ENCODE results near the gene IRX6.

The IRX6 gene

DNA sequence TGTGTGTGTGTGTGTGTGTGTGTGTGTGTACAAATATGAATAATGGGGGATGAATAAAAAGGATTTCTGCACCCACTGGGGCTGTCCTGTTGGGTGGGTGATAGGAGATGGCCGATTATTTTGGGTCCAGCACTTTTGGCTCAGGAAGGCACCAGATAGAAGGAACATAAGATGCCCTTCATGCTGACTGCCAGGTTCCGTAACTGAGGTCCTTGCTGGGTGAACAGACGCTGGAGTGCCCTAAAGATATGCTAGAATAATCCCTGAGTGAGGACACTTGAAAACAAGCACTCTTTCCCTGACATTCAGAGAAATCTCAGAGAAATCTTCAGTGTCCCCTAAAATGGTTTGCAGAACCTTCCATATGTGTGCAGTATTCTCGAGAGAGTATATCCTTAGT lies 17.7 kb downstream of the IRX6 start:
- no peak for FAIRE-seq
- TF ChIP-seq POLR2AphosphoS5 (IDR thresholded peaks at IDR 0.05; ENCODE audit: low read depth, low read length) (no peak), TAF1 (IDR thresholded peaks at IDR 0.05; ENCODE audit: borderline replicate concordance, low read depth, low read length) (no peak), POLR2A (IDR thresholded peaks at IDR 0.05; ENCODE audit: low read depth, low read length) (no peak)

DNA sequence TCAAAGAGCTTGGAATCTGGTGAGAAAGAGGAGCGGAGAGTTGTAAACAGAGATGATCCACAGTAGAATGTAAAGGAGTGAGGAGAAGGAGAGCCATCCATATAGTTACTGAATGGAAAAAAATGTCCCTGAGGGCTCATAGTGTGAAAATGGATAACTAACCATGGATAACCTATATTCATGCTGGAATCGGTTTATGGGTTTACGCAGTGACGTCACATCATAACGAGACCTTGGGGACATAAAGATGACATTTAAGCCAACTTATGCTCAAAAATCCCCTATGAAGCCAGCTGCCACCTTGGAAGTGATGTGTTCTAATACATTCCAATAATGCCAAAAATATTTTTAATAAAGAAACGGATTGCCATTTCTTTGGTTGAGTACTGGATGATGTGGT lies 22.5 kb downstream of the IRX6 start:
- no peak for DNase-seq (ENCODE audit: insufficient read length)
- TF ChIP-seq POLR2A (IDR thresholded peaks at IDR 0.05; ENCODE audit: low read depth, low read length) (no peak), POLR2AphosphoS5 (IDR thresholded peaks at IDR 0.05; ENCODE audit: low read depth, low read length) (no peak), TAF1 (IDR thresholded peaks at IDR 0.05; ENCODE audit: borderline replicate concordance, low read depth, low read length) (no peak)
- FAIRE-seq: no peak

More for the DNA sequence above, 17.7 kb downstream of the IRX6 start:
- DNase-seq (ENCODE audit: insufficient read length): no peak

DNA sequence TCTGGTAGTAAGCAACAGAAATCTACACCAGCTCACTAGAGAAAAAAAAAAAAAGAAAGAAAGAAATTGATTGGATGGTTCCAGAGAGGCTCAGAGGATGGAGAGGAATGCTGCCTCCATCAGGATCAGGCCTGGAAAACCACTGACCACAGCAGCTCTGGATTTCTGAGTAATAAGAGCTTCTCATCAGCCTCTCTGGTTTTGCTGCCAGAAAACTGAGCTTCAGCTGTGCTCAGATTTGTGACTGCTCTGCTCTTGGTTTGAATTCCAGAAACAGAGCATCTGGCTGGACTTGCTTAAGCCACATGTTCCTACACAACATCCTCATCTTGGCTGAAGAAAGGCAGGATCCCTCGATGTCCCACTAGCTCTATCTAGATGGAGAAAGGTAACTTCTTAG lies 25.9 kb downstream of the IRX6 start:
- DNase-seq (ENCODE audit: insufficient read length): no peak
- no peak for FAIRE-seq
- TF ChIP-seq POLR2A (IDR thresholded peaks at IDR 0.05; ENCODE audit: low read depth, low read length): no peak
- no peak for TF ChIP-seq POLR2AphosphoS5 (IDR thresholded peaks at IDR 0.05; ENCODE audit: low read depth, low read length)
- TF ChIP-seq TAF1 (IDR thresholded peaks at IDR 0.05; ENCODE audit: borderline replicate concordance, low read depth, low read length): no peak

DNA sequence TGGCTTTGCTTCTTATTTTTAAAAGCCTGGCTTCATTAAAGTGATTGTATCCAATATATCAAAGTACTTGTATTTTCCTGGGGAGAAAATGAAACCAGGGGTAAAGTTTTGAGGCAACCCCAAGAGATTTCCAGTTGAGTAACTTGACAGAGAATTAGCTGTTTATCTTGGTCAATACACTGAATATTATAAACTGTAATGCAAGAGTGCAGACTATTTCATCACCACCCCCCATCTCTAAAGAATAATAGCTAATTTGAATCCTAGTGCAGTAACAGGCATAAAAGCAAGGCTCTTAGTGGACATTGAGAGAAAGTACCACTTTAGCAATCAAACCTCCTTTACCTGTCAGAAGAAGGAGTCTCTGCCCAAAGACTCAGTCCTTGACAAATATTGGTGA lies 27.0 kb downstream of the IRX6 start:
- TF ChIP-seq POLR2AphosphoS5 (IDR thresholded peaks at IDR 0.05; ENCODE audit: low read depth, low read length): no peak
- no peak for TF ChIP-seq POLR2A (IDR thresholded peaks at IDR 0.05; ENCODE audit: low read depth, low read length)
- no peak for TF ChIP-seq TAF1 (IDR thresholded peaks at IDR 0.05; ENCODE audit: borderline replicate concordance, low read depth, low read length)
- no peak for FAIRE-seq
- DNase-seq (ENCODE audit: insufficient read length): no peak

DNA sequence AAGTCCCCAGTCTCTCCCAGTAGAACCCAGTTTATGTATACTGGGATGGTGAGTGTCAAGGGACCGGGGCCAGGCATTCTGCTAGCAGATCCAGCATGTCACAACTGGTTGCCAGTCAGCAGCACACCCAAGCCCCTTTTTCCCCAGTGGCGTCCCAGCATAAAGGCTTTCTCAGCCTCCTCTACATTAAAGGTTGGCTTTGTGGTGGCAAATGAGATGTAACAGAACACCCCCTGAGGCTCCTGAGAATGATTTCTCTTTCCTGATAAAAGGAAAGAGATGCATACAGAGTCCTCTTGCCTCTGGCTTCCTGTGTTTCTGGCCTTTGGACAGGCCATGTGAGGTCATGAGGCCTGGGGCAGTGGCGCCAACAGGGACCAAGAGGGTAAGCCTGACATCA lies 27.9 kb downstream of the IRX6 start:
- DNase-seq (ENCODE audit: insufficient read length) (no peak), FAIRE-seq (no peak)
- TF ChIP-seq TAF1 (IDR thresholded peaks at IDR 0.05; ENCODE audit: borderline replicate concordance, low read depth, low read length): no peak

DNA sequence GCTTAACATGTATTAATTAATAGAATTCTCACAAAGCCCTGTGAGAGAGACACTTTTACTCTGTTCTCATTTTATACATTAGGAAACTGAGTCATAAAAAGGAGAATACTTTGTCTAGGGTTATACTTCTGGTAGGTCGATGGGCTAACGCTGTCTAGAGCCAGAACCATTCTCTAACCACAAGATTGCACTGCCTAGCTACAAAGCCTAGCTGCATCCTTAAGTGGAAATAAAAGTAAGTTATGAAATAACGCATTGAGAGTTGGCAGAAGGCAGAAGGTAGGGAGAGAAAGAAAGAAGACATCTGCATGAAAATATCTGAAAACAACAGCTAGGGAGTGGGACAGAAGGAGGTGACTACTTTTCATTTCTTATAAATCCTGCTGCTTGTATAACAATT lies 33.2 kb downstream of the IRX6 start:
- no peak for FAIRE-seq
- TF ChIP-seq POLR2A (IDR thresholded peaks at IDR 0.05; ENCODE audit: low read depth, low read length) (no peak), POLR2AphosphoS5 (IDR thresholded peaks at IDR 0.05; ENCODE audit: low read depth, low read length) (no peak), TAF1 (IDR thresholded peaks at IDR 0.05; ENCODE audit: borderline replicate concordance, low read depth, low read length) (no peak)
- no peak for DNase-seq (ENCODE audit: insufficient read length)

DNA sequence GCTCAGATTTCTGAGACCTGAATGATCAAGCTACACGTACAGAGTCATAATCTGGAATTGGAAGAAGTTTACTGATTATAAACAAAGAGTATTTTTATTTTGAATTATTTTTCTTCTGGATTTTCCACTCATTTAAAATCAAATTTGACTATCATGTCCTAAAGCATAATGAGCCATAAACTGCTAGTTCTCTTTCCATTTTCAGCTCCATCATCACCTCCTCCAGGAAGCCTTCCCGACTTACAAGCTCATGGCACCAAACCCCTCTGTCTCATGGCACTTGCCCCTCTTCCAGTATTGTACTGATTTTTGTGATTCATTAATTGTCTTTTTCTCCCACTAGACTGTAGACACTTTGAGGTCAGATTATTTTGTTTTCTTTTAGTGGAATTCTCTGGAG lies 35.9 kb downstream of the IRX6 start:
- FAIRE-seq: no peak
- TF ChIP-seq POLR2AphosphoS5 (IDR thresholded peaks at IDR 0.05; ENCODE audit: low read depth, low read length) (no peak), POLR2A (IDR thresholded peaks at IDR 0.05; ENCODE audit: low read depth, low read length) (no peak), TAF1 (IDR thresholded peaks at IDR 0.05; ENCODE audit: borderline replicate concordance, low read depth, low read length) (no peak)
- DNase-seq (ENCODE audit: insufficient read length): no peak

DNA sequence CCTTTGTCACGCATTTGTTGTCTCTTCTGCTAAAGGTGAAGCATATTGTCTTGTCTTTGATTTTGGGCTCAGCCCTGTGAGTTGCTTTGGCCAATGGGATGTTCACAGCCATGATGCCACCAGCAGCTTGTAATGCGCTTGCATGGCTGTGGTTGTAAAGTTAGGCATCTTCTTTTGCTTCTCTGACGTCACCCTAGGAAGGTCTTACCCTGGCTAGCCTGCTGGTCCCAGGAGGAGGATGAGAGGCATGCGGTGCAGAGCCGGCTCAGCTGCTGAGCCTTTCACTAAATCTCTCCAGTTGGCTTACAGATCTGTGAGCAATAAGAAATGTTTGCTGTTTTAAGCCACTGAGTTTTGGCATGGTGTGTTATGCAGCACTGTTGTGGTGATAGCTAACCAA lies 40.8 kb downstream of the IRX6 start:
- DNase-seq (ENCODE audit: insufficient read length): no peak
- no peak for FAIRE-seq
- TF ChIP-seq POLR2AphosphoS5 (IDR thresholded peaks at IDR 0.05; ENCODE audit: low read depth, low read length): no peak
- no peak for TF ChIP-seq TAF1 (IDR thresholded peaks at IDR 0.05; ENCODE audit: borderline replicate concordance, low read depth, low read length)
- TF ChIP-seq POLR2A (IDR thresholded peaks at IDR 0.05; ENCODE audit: low read depth, low read length): no peak

DNA sequence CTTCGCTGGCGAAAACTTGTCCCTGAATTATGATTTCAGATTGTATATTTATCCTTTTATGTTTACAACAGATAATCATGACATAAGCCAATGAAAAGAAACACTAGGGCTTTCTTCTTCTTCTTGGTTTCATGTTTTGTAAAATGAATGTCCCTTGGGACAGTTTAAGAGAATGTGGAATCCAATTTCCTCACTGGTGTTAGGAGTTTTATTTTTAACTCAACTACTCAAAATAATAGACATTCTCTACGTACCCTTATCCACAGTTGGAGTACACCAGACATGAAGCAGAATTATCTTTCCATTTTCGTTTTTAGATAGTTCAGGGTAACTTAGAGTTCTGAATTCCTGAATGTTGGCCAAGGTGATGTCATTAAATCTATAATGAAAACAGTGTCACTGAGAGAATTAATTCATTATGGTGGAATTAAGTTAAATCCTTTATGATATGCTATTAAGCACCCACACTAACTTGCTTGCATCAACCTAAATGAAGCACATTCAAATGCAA lies 43.4 kb downstream of the IRX6 start:
- FAIRE-seq (no peak), DNase-seq (ENCODE audit: insufficient read length) (no peak)
- TF ChIP-seq POLR2A (IDR thresholded peaks at IDR 0.05; ENCODE audit: low read depth, low read length) (no peak), TAF1 (IDR thresholded peaks at IDR 0.05; ENCODE audit: borderline replicate concordance, low read depth, low read length) (no peak), POLR2AphosphoS5 (IDR thresholded peaks at IDR 0.05; ENCODE audit: low read depth, low read length) (no peak)

DNA sequence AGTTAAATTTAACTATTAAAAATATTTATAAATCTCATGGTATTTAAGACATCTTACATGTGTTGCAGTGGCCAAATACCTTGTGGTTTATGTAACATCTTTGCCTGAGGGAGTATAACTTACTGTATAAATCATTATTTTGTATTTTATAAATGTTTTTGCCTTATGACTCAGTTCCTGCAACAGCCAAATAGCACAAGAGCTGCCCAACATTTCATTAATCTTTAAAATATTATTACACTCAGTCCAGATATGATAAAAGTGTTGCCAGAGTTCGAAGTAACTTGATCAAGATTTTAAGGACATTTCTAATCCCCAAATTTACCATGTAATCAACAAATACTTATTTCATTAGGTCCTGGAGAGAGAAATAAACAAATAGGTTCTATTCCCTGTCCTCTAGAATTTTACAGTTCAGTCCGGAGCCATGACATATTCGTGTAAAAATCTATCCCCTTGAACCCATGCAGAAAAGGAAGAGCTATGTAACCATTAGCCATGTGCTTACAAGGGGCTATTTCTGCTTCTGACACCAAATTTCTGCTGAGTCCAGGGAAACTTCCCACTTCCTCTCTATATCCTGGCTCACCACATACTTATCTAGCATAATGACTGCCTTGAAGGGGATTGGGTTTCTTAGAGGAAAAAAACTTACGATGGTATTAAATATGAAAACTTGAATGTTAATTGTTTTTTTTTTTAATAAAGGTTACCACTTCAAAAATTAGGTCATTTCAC lies 44.0 kb downstream of the IRX6 start:
- no peak for FAIRE-seq
- TF ChIP-seq POLR2A (IDR thresholded peaks at IDR 0.05; ENCODE audit: low read depth, low read length): no peak
- TF ChIP-seq TAF1 (IDR thresholded peaks at IDR 0.05; ENCODE audit: borderline replicate concordance, low read depth, low read length): no peak
- no peak for TF ChIP-seq POLR2AphosphoS5 (IDR thresholded peaks at IDR 0.05; ENCODE audit: low read depth, low read length)
- DNase-seq (ENCODE audit: insufficient read length): no peak

DNA sequence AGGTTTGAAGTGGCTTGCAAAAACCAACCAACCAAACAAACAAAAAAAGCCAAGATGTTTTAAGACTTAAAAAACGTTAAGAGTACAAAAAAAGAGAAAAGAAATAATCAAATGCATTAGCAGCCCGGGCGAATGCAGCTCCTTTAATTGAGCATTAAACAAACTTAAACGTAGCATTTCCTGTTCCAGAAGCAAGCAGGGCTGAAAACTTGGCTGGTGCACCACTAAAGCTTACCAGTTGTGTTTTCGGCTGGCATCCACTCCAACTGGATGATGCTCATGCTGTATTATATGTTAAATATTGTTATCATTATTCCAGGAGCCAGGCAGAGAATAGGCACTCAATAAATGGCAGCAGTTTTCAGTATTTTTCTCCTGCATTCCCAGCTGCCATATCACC lies 45.1 kb downstream of the IRX6 start:
- TF ChIP-seq POLR2AphosphoS5 (IDR thresholded peaks at IDR 0.05; ENCODE audit: low read depth, low read length) (no peak), POLR2A (IDR thresholded peaks at IDR 0.05; ENCODE audit: low read depth, low read length) (no peak), TAF1 (IDR thresholded peaks at IDR 0.05; ENCODE audit: borderline replicate concordance, low read depth, low read length) (no peak)
- no peak for DNase-seq (ENCODE audit: insufficient read length)
- FAIRE-seq: no peak

DNA sequence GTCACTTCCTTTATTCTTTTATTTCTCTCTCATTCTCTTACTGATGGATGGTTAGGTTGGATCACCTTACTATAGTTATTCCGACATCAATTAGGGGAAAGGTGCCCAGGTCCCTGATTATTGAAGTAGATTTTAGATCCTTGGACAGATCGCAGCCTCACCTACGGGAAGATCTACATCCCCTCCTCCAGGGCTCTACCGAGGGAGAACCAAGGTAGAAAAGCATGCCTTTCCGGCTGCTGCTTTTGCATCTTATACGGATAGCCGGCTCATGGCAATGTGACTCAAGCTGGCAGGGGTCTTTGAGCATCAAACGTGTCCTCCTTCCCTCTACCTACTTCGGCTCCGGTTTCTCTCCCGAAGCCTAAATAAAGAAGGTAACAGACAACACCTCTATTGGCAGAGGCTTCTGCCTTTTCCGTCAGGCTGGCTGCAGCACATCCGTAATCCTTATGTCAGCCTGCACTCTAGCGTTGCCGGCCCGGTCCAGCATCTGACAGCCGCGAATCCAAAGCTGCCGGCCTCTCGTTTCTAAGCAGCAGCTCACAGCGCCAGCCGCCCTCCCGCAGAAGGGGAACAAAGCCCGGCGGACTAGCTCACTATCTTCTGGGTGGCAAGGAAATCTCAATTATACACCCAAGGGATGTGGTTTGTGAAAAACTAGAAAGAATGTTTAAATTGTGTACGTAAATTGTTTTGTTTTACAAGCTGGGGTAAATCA lies 46.9 kb downstream of the IRX6 start:
- no peak for TF ChIP-seq POLR2A (IDR thresholded peaks at IDR 0.05; ENCODE audit: low read depth, low read length)
- no peak for TF ChIP-seq POLR2AphosphoS5 (IDR thresholded peaks at IDR 0.05; ENCODE audit: low read depth, low read length)
- no peak for TF ChIP-seq TAF1 (IDR thresholded peaks at IDR 0.05; ENCODE audit: borderline replicate concordance, low read depth, low read length)
- no peak for FAIRE-seq
- no peak for DNase-seq (ENCODE audit: insufficient read length)
